ENCODE data around the gene LOXL4. TPM values are rescaled to one million over a fixed set of nuclear protein-coding genes. Genes with fewer than 3 reads are reported as not detected.

The LOXL4 gene
- polyA plus RNA-seq, 3 donors: 0.03 to 0.05 TPM; not detected in 1

DNA sequence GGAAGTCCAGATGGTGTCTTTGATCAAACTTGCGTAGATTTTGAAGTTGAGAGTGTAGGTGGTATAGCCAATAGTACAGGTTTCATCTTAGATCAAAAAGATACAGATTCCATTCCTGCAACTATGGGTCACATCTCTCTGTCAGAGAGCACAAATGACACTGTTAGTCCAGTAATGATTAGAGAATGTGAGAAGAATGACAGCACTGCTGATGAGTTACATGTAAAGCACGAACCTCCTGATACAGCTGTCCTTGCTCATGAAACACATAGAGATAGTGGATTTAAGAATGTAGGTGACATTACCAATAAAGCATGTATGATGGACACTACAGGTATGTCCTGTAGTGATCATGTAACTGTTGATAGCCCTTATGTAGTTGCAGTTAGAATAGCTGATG, 59.1 kb downstream of the LOXL4 start:
- peaks cover 24 to 58% of the 10 kb centered on the region in 2 donors for H3K36me3 ChIP-seq (replicated peaks in 1 of 2; ENCODE audit: control insufficient read depth in 1 of 2, insufficient read depth in 2 of 2, low read length in 2 of 2)
- Mint-ChIP-seq H3K27me3 (ENCODE audit: low read depth in 3 of 3) (no peaks in the 10 kb centered on the region), H3K9me3 (no peaks in the 10 kb centered on the region), H3K36me3 (peaks cover 43 to 44% of the 10 kb centered on the region in 2 donors), H3K4me3 (no peak overlapping the region), H3K4me1 (peaks cover 3% of the 10 kb centered on the region), H3K27ac (no peak overlapping the region)
- DNase-seq: no peak
- peaks cover 94% of the 10 kb centered on the region for H4K20me1 ChIP-seq (ENCODE audit: insufficient read depth, low read length)
- H3K4me2 ChIP-seq (replicated peaks; ENCODE audit: extremely low read depth, low read length, poor library complexity, severe bottlenecking): no peak overlapping the region
- H3K4me1 ChIP-seq (ENCODE audit: control insufficient read depth in 1 of 2, insufficient read depth in 2 of 2, low read length in 2 of 2): no peaks in the 10 kb centered on the region
- no peak overlapping the region for H2AFZ ChIP-seq (ENCODE audit: insufficient read depth, low read depth, low read length, poor library complexity, severe bottlenecking)
- no CpG with 5 or more reads among the region's 2 CpGs for WGBS (ENCODE audit: insufficient coverage)
- no peaks in the 10 kb centered on the region for H3K27me3 ChIP-seq (ENCODE audit: control insufficient read depth in 2 of 2, insufficient read depth in 2 of 2, low read length in 2 of 2)
- peaks cover 13% of the 10 kb centered on the region for H3K79me2 ChIP-seq (ENCODE audit: insufficient read depth, low read length)
- H3K4me3 ChIP-seq (replicated peaks in 1 of 3; ENCODE audit: low read depth in 2 of 3, low read length in 3 of 3): no peak overlapping the region
- no peak overlapping the region for H3K27ac ChIP-seq (ENCODE audit: low read depth in 1 of 2, low read length in 2 of 2)
- intact Hi-C loops (cut with micrococcal nuclease): no loop called here
- no peak overlapping the region for H3K9ac ChIP-seq (ENCODE audit: insufficient read depth, low read length, poor library complexity, severe bottlenecking)
- TF ChIP-seq, protein P1, sequence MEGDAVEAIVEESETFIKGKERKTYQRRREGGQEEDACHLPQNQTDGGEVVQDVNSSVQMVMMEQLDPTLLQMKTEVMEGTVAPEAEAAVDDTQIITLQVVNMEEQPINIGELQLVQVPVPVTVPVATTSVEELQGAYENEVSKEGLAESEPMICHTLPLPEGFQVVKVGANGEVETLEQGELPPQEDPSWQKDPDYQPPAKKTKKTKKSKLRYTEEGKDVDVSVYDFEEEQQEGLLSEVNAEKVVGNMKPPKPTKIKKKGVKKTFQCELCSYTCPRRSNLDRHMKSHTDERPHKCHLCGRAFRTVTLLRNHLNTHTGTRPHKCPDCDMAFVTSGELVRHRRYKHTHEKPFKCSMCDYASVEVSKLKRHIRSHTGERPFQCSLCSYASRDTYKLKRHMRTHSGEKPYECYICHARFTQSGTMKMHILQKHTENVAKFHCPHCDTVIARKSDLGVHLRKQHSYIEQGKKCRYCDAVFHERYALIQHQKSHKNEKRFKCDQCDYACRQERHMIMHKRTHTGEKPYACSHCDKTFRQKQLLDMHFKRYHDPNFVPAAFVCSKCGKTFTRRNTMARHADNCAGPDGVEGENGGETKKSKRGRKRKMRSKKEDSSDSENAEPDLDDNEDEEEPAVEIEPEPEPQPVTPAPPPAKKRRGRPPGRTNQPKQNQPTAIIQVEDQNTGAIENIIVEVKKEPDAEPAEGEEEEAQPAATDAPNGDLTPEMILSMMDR (IDR thresholded peaks at IDR 0.05): no peak
- no peaks in the 10 kb centered on the region for H3K9me3 ChIP-seq (replicated peaks in 1 of 2; ENCODE audit: control insufficient read depth in 1 of 2, insufficient read depth in 1 of 2, low read length in 2 of 2)

DNA sequence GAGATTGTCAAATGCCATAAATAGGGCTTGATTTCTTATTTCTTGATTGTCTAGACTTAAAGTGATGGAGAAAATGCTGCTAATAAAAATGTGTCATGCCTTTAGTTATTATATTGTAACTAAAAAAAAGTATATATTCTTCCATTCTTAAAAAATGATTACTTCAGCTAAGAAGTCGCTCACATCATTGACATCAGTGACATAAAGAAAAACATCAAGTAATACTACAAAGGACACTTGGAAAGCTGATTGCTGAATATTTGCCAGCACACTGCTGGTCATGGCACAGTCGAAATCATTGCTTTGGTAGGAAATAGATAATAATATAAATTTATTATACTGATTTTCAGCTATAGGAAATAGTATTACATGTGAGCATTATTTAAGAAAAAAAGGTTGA, 62.6 kb downstream of the LOXL4 start:
- no peak overlapping the region for H3K4me3 Mint-ChIP-seq
- H3K27me3 ChIP-seq (ENCODE audit: control insufficient read depth in 2 of 2, insufficient read depth in 2 of 2, low read length in 2 of 2): no peaks in the 10 kb centered on the region
- DNase-seq: no peak
- no peaks in the 10 kb centered on the region for H3K9me3 ChIP-seq (replicated peaks in 1 of 2; ENCODE audit: control insufficient read depth in 1 of 2, insufficient read depth in 1 of 2, low read length in 2 of 2)
- H3K36me3 Mint-ChIP-seq: peaks cover 35 to 40% of the 10 kb centered on the region in 2 donors
- intact Hi-C loops (cut with micrococcal nuclease): no loop called here
- H3K4me1 Mint-ChIP-seq: no peaks in the 10 kb centered on the region
- H3K4me2 ChIP-seq (replicated peaks; ENCODE audit: extremely low read depth, low read length, poor library complexity, severe bottlenecking): no peak overlapping the region
- H2AFZ ChIP-seq (ENCODE audit: insufficient read depth, low read depth, low read length, poor library complexity, severe bottlenecking): no peak overlapping the region
- no peak overlapping the region for H3K4me3 ChIP-seq (replicated peaks in 1 of 3; ENCODE audit: low read depth in 2 of 3, low read length in 3 of 3)
- peaks cover 18% of the 10 kb centered on the region for H3K79me2 ChIP-seq (ENCODE audit: insufficient read depth, low read length)
- H3K27me3 Mint-ChIP-seq (ENCODE audit: low read depth in 3 of 3): no peaks in the 10 kb centered on the region
- peaks cover 94% of the 10 kb centered on the region for H4K20me1 ChIP-seq (ENCODE audit: insufficient read depth, low read length)
- no peaks in the 10 kb centered on the region for H3K4me1 ChIP-seq (ENCODE audit: control insufficient read depth in 1 of 2, insufficient read depth in 2 of 2, low read length in 2 of 2)
- TF ChIP-seq, protein P1 (IDR thresholded peaks at IDR 0.05): no peak
- H3K9me3 Mint-ChIP-seq: no peaks in the 10 kb centered on the region
- no peak overlapping the region for H3K27ac ChIP-seq (ENCODE audit: low read depth in 1 of 2, low read length in 2 of 2)
- no peak overlapping the region for H3K9ac ChIP-seq (ENCODE audit: insufficient read depth, low read length, poor library complexity, severe bottlenecking)
- WGBS (ENCODE audit: insufficient coverage): no CpG with 5 or more reads among the region's 2 CpGs
- H3K27ac Mint-ChIP-seq: no peak overlapping the region
- peaks cover 23 to 52% of the 10 kb centered on the region in 2 donors for H3K36me3 ChIP-seq (replicated peaks in 1 of 2; ENCODE audit: control insufficient read depth in 1 of 2, insufficient read depth in 2 of 2, low read length in 2 of 2)
